Left forelimb (tissue), 1 donor: ENCODE measurements around the gene ESPN.

ENCODE experiments used
- DNase-seq: peaks from one replicate; pipeline ENCODE4 v3.0.0-alpha.2; 2018; ENCODE audit warnings: low spot score

The ESPN gene

GRCh38 chr1:6497215-6497866 lies 72.8 kb downstream of the ESPN start:
- no peak for DNase-seq

GRCh38 chr1:6497867-6498575 lies 73.4 kb downstream of the ESPN start:
- DNase-seq = no peak

GRCh38 chr1:6498576-6499111 lies 74.1 kb downstream of the ESPN start:
- no peak for DNase-seq

GRCh38 chr1:6499296-6499695 lies 74.7 kb downstream of the ESPN start:
- no peak for DNase-seq

GRCh38 chr1:6500544-6501278 lies 76.1 kb downstream of the ESPN start:
- DNase-seq = peak; percentile 60

- DNase-seq = peak; percentile 59
Measured at GRCh38 chr1:6501279-6501813, 76.8 kb downstream of the ESPN start.

GRCh38 chr1:6502000-6502891 lies 77.7 kb downstream of the ESPN start:
- DNase-seq = peak; percentile 82

GRCh38 chr1:6503884-6504602 lies 79.5 kb downstream of the ESPN start:
- no peak for DNase-seq

GRCh38 chr1:6504887-6505286 lies 80.3 kb downstream of the ESPN start:
- DNase-seq = no peak

- no peak for DNase-seq
Measured at GRCh38 chr1:6505367-6506209, 81.0 kb downstream of the ESPN start.

- DNase-seq = no peak
Measured at GRCh38 chr1:6506210-6507036, 81.8 kb downstream of the ESPN start.

GRCh38 chr1:6507037-6507428 lies 82.5 kb downstream of the ESPN start:
- no peak for DNase-seq

GRCh38 chr1:6507461-6507911 lies 82.9 kb downstream of the ESPN start:
- DNase-seq = peak; percentile 63

- peak; percentile 59 for DNase-seq
Measured at GRCh38 chr1:6508154-6508815, 83.7 kb downstream of the ESPN start.

- DNase-seq = peak; percentile 56
Measured at GRCh38 chr1:6508816-6509189, 84.2 kb downstream of the ESPN start.

GRCh38 chr1:6509220-6509918 lies 84.8 kb downstream of the ESPN start:
- DNase-seq = peak; percentile 64

GRCh38 chr1:6509919-6510291 lies 85.3 kb downstream of the ESPN start:
- DNase-seq = peak; percentile 66

GRCh38 chr1:6510493-6510892 lies 85.9 kb downstream of the ESPN start:
- no peak for DNase-seq
